Measurements from ENCODE around the gene MAP3K2.

Gene MAP3K2

DNA sequence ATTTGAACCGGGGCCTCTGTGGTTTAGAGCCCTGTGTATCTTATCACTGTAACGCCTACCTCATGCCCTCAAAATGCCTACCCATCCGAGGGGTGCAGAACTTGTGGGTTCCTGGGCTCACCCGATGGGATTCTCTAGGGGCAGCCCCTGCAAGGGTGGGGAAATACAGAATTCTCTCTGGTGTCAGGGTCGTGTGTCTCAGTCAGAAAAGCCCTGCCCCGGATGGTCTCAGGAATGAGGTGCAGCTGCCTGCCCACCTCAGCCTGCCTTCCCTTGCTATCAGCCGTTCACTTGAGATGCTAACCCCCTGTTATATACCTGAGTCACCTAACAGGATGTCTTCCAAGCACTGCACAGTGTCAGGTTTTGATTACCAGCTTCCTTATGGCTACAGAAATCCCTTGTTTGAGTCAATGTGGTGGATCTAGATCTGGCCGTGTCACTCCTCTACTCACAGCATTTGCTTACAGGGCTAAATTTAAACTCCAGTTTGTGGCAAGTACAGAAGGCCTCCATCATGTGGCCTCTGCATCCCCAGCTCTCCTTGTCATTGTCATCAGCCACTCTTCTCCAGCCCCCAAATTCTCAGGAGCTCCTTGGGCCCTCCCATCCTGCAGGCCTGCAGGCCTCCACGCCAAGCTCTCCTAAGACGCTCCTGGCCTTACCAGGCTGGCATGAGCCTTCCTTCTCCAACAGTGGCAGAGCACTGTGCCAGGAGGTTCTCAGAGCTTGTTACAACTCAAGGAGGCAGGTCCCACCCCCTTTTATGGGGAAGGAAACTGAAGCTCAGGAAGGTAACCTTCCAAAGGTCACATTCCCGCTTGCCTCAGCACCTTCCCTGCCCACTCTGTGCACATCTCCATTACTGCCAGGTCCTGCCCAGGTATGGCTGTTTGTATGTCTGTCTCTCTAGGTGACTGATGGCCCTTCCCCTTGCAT is 14.3 kb upstream of the MAP3K2 start:
- no peak overlapping the region for H3K27ac ChIP-seq (ENCODE audit: low read depth, low read length)
- H3K4me3 ChIP-seq (ENCODE audit: low read depth in 1 of 2, low read length in 2 of 2), result no peak overlapping the region
- H3K9me3 ChIP-seq (ENCODE audit: low read length), result no peaks in the 10 kb centered on the region
- H3K27me3 ChIP-seq (ENCODE audit: control insufficient read depth in 1 of 2, insufficient read depth in 2 of 2, low read length in 2 of 2), result no peaks in the 10 kb centered on the region
- H3K9ac ChIP-seq (ENCODE audit: low read length), result no peak overlapping the region
- no peaks in the 10 kb centered on the region for H3K4me1 ChIP-seq (ENCODE audit: insufficient read depth, low read length)
- no peaks in the 10 kb centered on the region for H3K36me3 ChIP-seq (ENCODE audit: insufficient read depth, low read length)

DNA sequence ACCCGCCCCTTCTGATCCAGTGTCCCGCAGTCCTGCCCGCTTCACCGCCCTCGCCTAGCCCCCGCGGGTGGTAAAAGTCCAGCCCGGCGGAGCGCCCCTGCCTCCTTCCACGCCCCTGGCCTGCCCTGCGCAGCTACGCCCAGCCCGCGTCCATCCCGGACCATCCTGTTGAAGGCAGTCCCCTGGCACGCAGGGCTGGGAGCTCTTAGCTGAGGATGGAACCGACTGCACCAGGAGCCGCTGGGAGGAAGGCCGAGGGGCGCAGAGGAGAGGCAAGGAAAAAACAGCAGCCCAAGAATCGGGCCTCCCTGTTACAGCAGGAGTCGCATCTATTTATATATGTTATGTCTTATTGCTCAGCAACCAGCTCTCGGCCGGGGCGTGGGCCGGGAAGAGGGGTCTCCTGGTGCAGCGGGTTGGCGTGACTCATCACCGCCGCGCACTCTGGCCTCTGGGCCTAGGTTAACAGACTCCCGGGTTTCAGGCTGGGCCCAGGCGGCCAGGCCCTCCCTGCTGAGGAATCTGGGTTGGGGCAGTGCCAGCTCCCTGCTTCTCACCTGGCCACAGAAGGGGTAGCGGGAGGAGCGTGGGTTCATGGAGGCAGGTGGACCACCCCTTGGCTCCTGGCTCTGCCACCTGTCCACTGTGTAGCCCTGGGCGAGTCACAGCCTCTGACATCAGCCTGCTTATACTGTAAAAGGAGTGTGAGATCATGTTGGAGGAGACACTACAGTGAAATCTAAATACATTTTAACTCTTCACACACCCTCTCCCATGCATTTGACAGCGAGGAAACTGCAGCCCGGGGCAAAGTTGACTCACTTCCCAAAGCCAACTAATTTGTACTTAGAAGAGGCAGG is 13.4 kb upstream of the MAP3K2 start:
- no peaks in the 10 kb centered on the region for H3K27me3 ChIP-seq (ENCODE audit: control insufficient read depth in 1 of 2, insufficient read depth in 2 of 2, low read length in 2 of 2)
- H3K9me3 ChIP-seq (ENCODE audit: low read length), result no peaks in the 10 kb centered on the region
- H3K4me1 ChIP-seq (ENCODE audit: insufficient read depth, low read length), result no peaks in the 10 kb centered on the region
- peak overlapping the region; percentile 10 to 33 for H3K4me3 ChIP-seq (ENCODE audit: low read depth in 1 of 2, low read length in 2 of 2)
- H3K9ac ChIP-seq (ENCODE audit: low read length), result no peak overlapping the region
- H3K27ac ChIP-seq (ENCODE audit: low read depth, low read length), result no peak overlapping the region
- no peaks in the 10 kb centered on the region for H3K36me3 ChIP-seq (ENCODE audit: insufficient read depth, low read length)

GRCh38 chr2:127400533-127400896 is 12.7 kb upstream of the MAP3K2 start:
- H3K4me1 ChIP-seq (ENCODE audit: insufficient read depth, low read length), result no peaks in the 10 kb centered on the region
- H3K27ac ChIP-seq (ENCODE audit: low read depth, low read length), result no peak overlapping the region
- H3K36me3 ChIP-seq (ENCODE audit: insufficient read depth, low read length), result no peaks in the 10 kb centered on the region
- H3K9ac ChIP-seq (ENCODE audit: low read length), result no peak overlapping the region
- no peaks in the 10 kb centered on the region for H3K27me3 ChIP-seq (ENCODE audit: control insufficient read depth in 1 of 2, insufficient read depth in 2 of 2, low read length in 2 of 2)
- no peaks in the 10 kb centered on the region for H3K9me3 ChIP-seq (ENCODE audit: low read length)
- H3K4me3 ChIP-seq (ENCODE audit: low read depth in 1 of 2, low read length in 2 of 2), result peak overlapping the region in 1 of 2 donors; percentile 10

- Histone ChIP-seq H3K9me3 (ENCODE audit: low read length) (no peaks in the 10 kb centered on the region), H3K27me3 (ENCODE audit: control insufficient read depth in 1 of 2, insufficient read depth in 2 of 2, low read length in 2 of 2) (no peaks in the 10 kb centered on the region), H3K4me1 (ENCODE audit: insufficient read depth, low read length) (no peaks in the 10 kb centered on the region), H3K4me3 (ENCODE audit: low read depth in 1 of 2, low read length in 2 of 2) (no peak overlapping the region), H3K27ac (ENCODE audit: low read depth, low read length) (no peak overlapping the region), H3K36me3 (ENCODE audit: insufficient read depth, low read length) (no peaks in the 10 kb centered on the region), H3K9ac (ENCODE audit: low read length) (no peak overlapping the region)
Observed at GRCh38 chr2:127398239-127398590, 10.4 kb upstream of the MAP3K2 start.

DNA sequence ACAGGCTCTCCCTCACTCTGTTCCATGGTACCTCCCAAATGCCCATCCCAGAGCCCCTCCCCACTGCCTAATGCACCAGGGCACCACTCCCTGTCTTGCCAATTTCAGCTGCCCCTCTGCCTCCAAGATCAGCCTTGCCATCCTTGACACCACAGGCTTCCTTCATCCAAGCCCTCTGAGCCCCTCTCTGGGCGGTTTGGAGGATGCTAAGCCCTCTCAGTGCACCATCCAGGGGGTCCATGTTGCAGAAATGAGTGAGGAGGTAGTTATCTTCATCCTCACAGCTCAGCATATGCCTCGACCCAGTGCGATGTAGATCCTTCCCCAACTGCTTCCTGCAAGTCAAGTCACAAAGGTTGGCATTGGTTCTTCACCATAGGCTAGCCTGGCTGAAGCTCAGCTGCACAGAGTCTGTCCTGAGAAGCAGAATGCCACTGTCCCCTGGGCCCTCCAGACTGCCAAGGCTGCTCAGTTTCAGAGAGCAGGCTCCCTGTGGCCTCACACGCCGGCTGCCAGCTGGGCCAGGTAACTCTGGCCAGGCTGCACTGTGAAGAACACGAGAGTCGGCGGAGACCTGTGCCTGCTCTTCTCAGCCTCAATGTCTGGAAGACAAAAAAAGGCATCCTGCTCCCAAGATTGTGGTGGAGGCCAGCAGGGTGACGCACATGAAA is 9.9 kb upstream of the MAP3K2 start:
- H3K4me1 ChIP-seq (ENCODE audit: insufficient read depth, low read length), result no peaks in the 10 kb centered on the region
- no peaks in the 10 kb centered on the region for H3K36me3 ChIP-seq (ENCODE audit: insufficient read depth, low read length)
- H3K9me3 ChIP-seq (ENCODE audit: low read length), result no peaks in the 10 kb centered on the region
- H3K27ac ChIP-seq (ENCODE audit: low read depth, low read length), result no peak overlapping the region
- H3K4me3 ChIP-seq (ENCODE audit: low read depth in 1 of 2, low read length in 2 of 2), result no peak overlapping the region
- H3K27me3 ChIP-seq (ENCODE audit: control insufficient read depth in 1 of 2, insufficient read depth in 2 of 2, low read length in 2 of 2), result no peaks in the 10 kb centered on the region
- H3K9ac ChIP-seq (ENCODE audit: low read length), result no peak overlapping the region

DNA sequence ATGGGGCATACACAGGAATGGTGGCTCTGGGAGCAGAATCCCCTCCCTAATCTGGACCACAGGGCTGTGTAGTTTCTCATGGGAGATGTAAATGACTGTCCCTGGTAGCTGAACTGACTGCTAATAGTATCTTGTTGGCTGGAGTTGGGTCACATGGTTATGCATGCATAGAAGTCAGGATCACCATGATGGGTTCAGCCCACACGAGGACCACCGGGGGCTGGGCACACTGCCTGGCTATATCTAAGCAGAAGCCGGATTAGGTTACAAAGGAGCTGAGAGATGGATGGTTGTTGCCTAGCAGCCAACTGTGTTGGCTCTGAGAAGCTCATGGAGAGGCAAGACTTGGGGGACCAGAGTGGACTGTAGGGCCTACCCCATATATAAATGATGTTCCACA is 6.7 kb upstream of the MAP3K2 start:
- Histone ChIP-seq H3K36me3 (ENCODE audit: insufficient read depth, low read length) (no peaks in the 10 kb centered on the region), H3K27me3 (ENCODE audit: control insufficient read depth in 1 of 2, insufficient read depth in 2 of 2, low read length in 2 of 2) (no peaks in the 10 kb centered on the region), H3K4me1 (ENCODE audit: insufficient read depth, low read length) (no peaks in the 10 kb centered on the region), H3K9me3 (ENCODE audit: low read length) (no peaks in the 10 kb centered on the region), H3K4me3 (ENCODE audit: low read depth in 1 of 2, low read length in 2 of 2) (no peak overlapping the region), H3K27ac (ENCODE audit: low read depth, low read length) (no peak overlapping the region), H3K9ac (ENCODE audit: low read length) (no peak overlapping the region)

- peaks cover 10% of the 10 kb centered on the region for H3K4me1 ChIP-seq (ENCODE audit: insufficient read depth, low read length)
- H3K27ac ChIP-seq (ENCODE audit: low read depth, low read length), result no peak overlapping the region
Observed at GRCh38 chr2:127392828-127393578, 5.2 kb upstream of the MAP3K2 start.

GRCh38 chr2:127392133-127392827 is 4.5 kb upstream of the MAP3K2 start:
- Histone ChIP-seq H3K4me3 (ENCODE audit: low read depth in 1 of 2, low read length in 2 of 2) (no peak overlapping the region), H3K36me3 (ENCODE audit: insufficient read depth, low read length) (no peaks in the 10 kb centered on the region), H3K4me1 (ENCODE audit: insufficient read depth, low read length) (peaks cover 10% of the 10 kb centered on the region), H3K9me3 (ENCODE audit: low read length) (no peaks in the 10 kb centered on the region), H3K27me3 (ENCODE audit: control insufficient read depth in 1 of 2, insufficient read depth in 2 of 2, low read length in 2 of 2) (no peaks in the 10 kb centered on the region), H3K27ac (ENCODE audit: low read depth, low read length) (no peak overlapping the region), H3K9ac (ENCODE audit: low read length) (no peak overlapping the region)

More at GRCh38 chr2:127392828-127393578, 5.2 kb upstream of the MAP3K2 start:
- Histone ChIP-seq H3K9ac (ENCODE audit: low read length) (no peak overlapping the region), H3K9me3 (ENCODE audit: low read length) (no peaks in the 10 kb centered on the region), H3K27me3 (ENCODE audit: control insufficient read depth in 1 of 2, insufficient read depth in 2 of 2, low read length in 2 of 2) (no peaks in the 10 kb centered on the region), H3K36me3 (ENCODE audit: insufficient read depth, low read length) (no peaks in the 10 kb centered on the region), H3K4me3 (ENCODE audit: low read depth in 1 of 2, low read length in 2 of 2) (no peak overlapping the region)

- Histone ChIP-seq H3K27me3 (ENCODE audit: control insufficient read depth in 1 of 2, insufficient read depth in 2 of 2, low read length in 2 of 2) (no peaks in the 10 kb centered on the region), H3K27ac (ENCODE audit: low read depth, low read length) (no peak overlapping the region), H3K4me1 (ENCODE audit: insufficient read depth, low read length) (peaks cover 25% of the 10 kb centered on the region), H3K9ac (ENCODE audit: low read length) (no peak overlapping the region), H3K9me3 (ENCODE audit: low read length) (no peaks in the 10 kb centered on the region), H3K36me3 (ENCODE audit: insufficient read depth, low read length) (no peaks in the 10 kb centered on the region), H3K4me3 (ENCODE audit: low read depth in 1 of 2, low read length in 2 of 2) (no peak overlapping the region)
Observed at GRCh38 chr2:127389778-127390435, 2.1 kb upstream of the MAP3K2 start.
